Measurements from ENCODE around the gene AFF1.

DNA sequence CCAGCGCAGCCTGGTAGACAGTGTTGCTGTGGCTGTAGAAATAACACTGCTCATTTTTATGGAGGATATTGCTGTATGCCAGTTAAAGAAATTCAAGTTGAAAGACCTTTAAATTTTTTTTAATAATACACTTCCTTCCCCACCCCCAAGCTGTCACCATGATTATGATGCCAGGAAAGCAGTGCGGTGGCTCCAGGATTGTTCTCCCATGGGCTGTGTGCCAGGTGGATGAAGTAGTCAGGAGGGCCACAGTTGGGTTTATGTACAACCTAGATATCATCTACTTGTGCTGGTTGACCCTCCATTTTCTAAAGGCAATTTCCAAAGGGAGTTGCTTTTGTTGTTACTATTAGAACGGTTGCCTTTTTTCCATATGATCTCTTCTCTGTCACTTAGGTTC, 136.6 kb downstream of the AFF1 start:
- TF ChIP-seq FOXA1 (IDR thresholded peaks at IDR 0.05), result no peak
- TF ChIP-seq, protein P1, sequence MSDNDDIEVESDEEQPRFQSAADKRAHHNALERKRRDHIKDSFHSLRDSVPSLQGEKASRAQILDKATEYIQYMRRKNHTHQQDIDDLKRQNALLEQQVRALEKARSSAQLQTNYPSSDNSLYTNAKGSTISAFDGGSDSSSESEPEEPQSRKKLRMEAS (IDR thresholded peaks at IDR 0.05), result no peak

Measured in liver (tissue), 1 donor.